Middle frontal gyrus (tissue), 1 donor: Measurements from ENCODE around the gene UBE2I.
"Not testable (repeated sequence)": the region's sequence is repeated elsewhere in the genome, so short reads cannot be mapped to it uniquely, and the experiment has no call there.

Experiments
- DNase-seq: peaks from one replicate; pipeline ENCODE4 v3.0.0-alpha.2; 2015; ENCODE audit warnings: low spot score; ENCODE audit errors: extremely low spot score

The UBE2I gene

GRCh38 chr16:1328136-1328535, 18.7 kb downstream of the UBE2I start:
- not testable (repeated sequence) for DNase-seq

GRCh38 chr16:1328961-1329360, 19.5 kb downstream of the UBE2I start:
- DNase-seq, result not testable (repeated sequence)

GRCh38 chr16:1330260-1330914, 21.0 kb downstream of the UBE2I start:
- no peak for DNase-seq

- DNase-seq, result no peak
These were observed 21.7 kb downstream of the UBE2I start for GRCh38 chr16:1330931-1331711.

GRCh38 chr16:1331712-1332617, 22.5 kb downstream of the UBE2I start:
- DNase-seq, result no peak

GRCh38 chr16:1332618-1333148, 23.2 kb downstream of the UBE2I start:
- no peak for DNase-seq

GRCh38 chr16:1333149-1333812, 23.8 kb downstream of the UBE2I start, which contains the start of gene BAIAP3:
BAIAP3 (plus strand) TSS chr16:1333645; CDS start chr16:1338550, 4,905 bp downstream.
- no peak for DNase-seq

GRCh38 chr16:1333854-1334700, 24.6 kb downstream of the UBE2I start:
- no peak for DNase-seq

- DNase-seq, result no peak
These were observed 25.3 kb downstream of the UBE2I start for GRCh38 chr16:1334739-1335138.

- no peak for DNase-seq
These were observed 26.0 kb downstream of the UBE2I start for GRCh38 chr16:1335211-1335971.

- DNase-seq, result no peak
These were observed 26.6 kb downstream of the UBE2I start for GRCh38 chr16:1335996-1336395.

GRCh38 chr16:1336619-1337018, 27.2 kb downstream of the UBE2I start:
- DNase-seq, result no peak

- DNase-seq, result no peak
These were observed 28.1 kb downstream of the UBE2I start for GRCh38 chr16:1337486-1337885.

- no peak for DNase-seq
These were observed 28.8 kb downstream of the UBE2I start for GRCh38 chr16:1338119-1338730.

GRCh38 chr16:1338855-1339675, 29.6 kb downstream of the UBE2I start:
- DNase-seq, result no peak

GRCh38 chr16:1340730-1341494, 31.5 kb downstream of the UBE2I start:
- no peak for DNase-seq
